HUES48 (cell line): ENCODE measurements around the gene GPR18.

ENCODE experiments used
- H3K27ac ChIP-seq: one replicate; pipeline ENCODE4 v1.7.0; 2013; ENCODE audit warnings: low read depth, low read length, inconsistent platforms
- H3K27me3 ChIP-seq: 2 replicates; pipeline ENCODE4 v1.6.1; 2013; ENCODE audit warnings: mild to moderate bottlenecking, low read length; ENCODE audit not compliant: control insufficient read depth, insufficient read depth
- H3K36me3 ChIP-seq: 2 replicates; pipeline ENCODE4 v1.6.1; 2013; ENCODE audit warnings: low read length; ENCODE audit not compliant: control insufficient read depth, insufficient read depth
- H3K4me1 ChIP-seq: 2 replicates; pipeline ENCODE4 v1.6.1; 2013; ENCODE audit warnings: mild to moderate bottlenecking, low read length; ENCODE audit not compliant: control insufficient read depth, insufficient read depth
- H3K4me3 ChIP-seq: 2 replicates; pipeline ENCODE4 v1.5.1; 2013; ENCODE audit warnings: mild to moderate bottlenecking, low read depth, low read length
- H3K9ac ChIP-seq: 2 replicates; pipeline ENCODE4 v1.6.1; 2013; ENCODE audit warnings: mild to moderate bottlenecking, low read depth, low read length, moderate library complexity
- H3K9me3 ChIP-seq: 2 replicates; pipeline ENCODE4 v1.6.1; 2013; ENCODE audit warnings: low read length; ENCODE audit not compliant: control insufficient read depth, insufficient read depth

Gene GPR18

DNA sequence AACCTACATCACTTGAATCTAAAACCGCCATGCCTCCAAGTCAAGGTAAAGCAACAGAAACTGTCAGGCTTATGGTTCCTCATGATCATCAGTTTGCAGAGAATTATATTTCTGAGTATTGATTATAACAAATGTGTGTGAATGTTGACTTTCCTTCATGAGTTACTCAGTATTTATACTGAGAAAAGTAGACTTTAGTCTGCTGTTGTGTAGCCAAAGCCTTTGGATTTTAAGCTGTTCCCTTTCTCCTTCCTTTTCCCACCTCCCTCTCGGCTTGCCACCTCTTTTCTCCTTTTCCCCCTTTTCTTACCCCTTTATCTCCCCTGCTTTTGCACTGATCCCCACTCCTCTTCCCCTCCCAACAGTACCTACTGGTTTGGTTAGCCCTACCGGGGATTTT lies 20.7 kb upstream of the GPR18 start:
- H3K9ac ChIP-seq: no peak overlapping the region
- no peak overlapping the region for H3K4me3 ChIP-seq
- H3K9me3 ChIP-seq: no peaks in the 10 kb centered on the region
- H3K36me3 ChIP-seq: 0 out of 2 replicates have a peak, but pooled peaks cover 4% of the 10 kb centered on the region
- H3K27ac ChIP-seq: no peak overlapping the region
- no peaks in the 10 kb centered on the region for H3K27me3 ChIP-seq
- peaks cover 10% of the 10 kb centered on the region for H3K4me1 ChIP-seq

GRCh38 chr13:99278200-99278599 lies 20.0 kb upstream of the GPR18 start:
- H3K4me1 ChIP-seq: peaks cover 10% of the 10 kb centered on the region
- 0 out of 2 replicates have a peak, but pooled peaks cover 4% of the 10 kb centered on the region for H3K36me3 ChIP-seq
- H3K27ac ChIP-seq: no peak overlapping the region
- no peak overlapping the region for H3K9ac ChIP-seq
- H3K9me3 ChIP-seq: no peaks in the 10 kb centered on the region
- H3K4me3 ChIP-seq: no peak overlapping the region
- no peaks in the 10 kb centered on the region for H3K27me3 ChIP-seq

DNA sequence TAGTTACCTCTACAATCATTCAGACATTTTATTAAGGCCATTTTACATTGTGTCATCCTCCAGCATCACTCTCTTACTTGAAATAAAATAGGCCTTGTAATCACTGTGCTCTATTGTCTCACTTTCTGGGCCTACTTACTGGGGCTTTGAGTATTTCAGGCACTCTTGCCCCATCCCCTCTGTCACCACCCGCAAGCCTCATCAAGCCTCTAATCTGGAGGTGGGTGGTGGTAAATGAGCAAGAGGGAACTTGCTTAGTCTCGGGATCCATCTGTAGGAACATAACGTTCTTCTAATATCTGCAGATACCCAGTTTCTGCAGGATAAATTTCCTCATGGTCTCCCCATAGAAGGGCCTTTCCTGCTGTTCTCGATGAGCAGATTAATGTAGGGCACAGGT lies 19.4 kb upstream of the GPR18 start:
- no peak overlapping the region for H3K4me3 ChIP-seq
- H3K9me3 ChIP-seq: no peaks in the 10 kb centered on the region
- H3K27ac ChIP-seq: no peak overlapping the region
- H3K27me3 ChIP-seq: no peaks in the 10 kb centered on the region
- H3K9ac ChIP-seq: no peak overlapping the region
- peaks cover 10% of the 10 kb centered on the region for H3K4me1 ChIP-seq
- H3K36me3 ChIP-seq: 0 out of 2 replicates have a peak, but pooled peaks cover 4% of the 10 kb centered on the region

GRCh38 chr13:99276706-99277105 lies 18.5 kb upstream of the GPR18 start:
- Histone ChIP-seq H3K4me1 (peaks cover 10% of the 10 kb centered on the region), H3K4me3 (no peak overlapping the region), H3K9ac (no peak overlapping the region), H3K36me3 (0 out of 2 replicates have a peak, but pooled peaks cover 4% of the 10 kb centered on the region), H3K9me3 (no peaks in the 10 kb centered on the region), H3K27ac (no peak overlapping the region), H3K27me3 (no peaks in the 10 kb centered on the region)

DNA sequence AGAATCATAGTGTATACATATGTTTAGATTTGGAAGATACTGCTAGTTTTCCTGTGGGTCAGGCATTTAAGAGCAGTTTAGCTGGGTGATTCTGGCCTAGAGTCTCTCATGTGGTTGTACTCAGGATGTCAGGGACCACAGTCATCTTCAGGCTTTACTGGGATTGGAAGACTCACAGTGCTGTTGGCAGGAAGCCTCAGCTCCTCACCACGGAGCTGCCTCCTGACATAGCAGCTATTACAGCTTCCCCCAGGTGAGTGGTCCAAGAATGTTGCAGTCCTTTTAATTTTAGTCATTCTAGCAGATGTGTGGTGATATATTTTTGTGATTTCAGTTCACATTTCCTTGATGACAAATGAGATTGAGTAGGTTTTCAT lies 16.9 kb upstream of the GPR18 start:
- no peak overlapping the region for H3K4me3 ChIP-seq
- peaks cover 10% of the 10 kb centered on the region for H3K4me1 ChIP-seq
- H3K9me3 ChIP-seq: no peaks in the 10 kb centered on the region
- no peaks in the 10 kb centered on the region for H3K27me3 ChIP-seq
- no peak overlapping the region for H3K27ac ChIP-seq
- H3K9ac ChIP-seq: no peak overlapping the region
- H3K36me3 ChIP-seq: 0 out of 2 replicates have a peak, but pooled peaks cover under 1% of the 10 kb centered on the region

DNA sequence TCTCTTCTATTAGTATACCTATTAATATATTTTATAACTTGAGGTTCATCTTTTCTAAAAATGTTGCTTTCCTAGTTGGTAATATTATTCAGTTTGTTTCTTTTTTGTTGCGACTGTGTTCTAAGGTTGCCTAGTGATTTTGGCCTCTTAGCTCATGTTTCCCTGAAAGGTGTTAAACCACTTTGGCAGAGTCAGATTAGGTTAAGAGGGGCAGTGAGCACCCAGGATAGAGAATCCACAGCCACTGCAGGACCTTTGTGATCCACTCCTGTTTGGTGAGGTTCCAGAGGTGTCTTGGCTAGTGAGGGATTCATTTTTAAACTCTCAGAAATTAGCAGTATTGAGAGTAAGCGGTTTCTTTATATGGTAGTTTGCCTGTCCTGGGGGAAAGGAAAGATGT lies 14.9 kb upstream of the GPR18 start:
- Histone ChIP-seq H3K4me1 (peaks cover 5% of the 10 kb centered on the region; the same call in 1 of the 2 replicates), H3K36me3 (no peaks in the 10 kb centered on the region), H3K9ac (no peak overlapping the region), H3K27ac (no peak overlapping the region), H3K9me3 (no peaks in the 10 kb centered on the region), H3K27me3 (no peaks in the 10 kb centered on the region), H3K4me3 (no peak overlapping the region)

GRCh38 chr13:99272481-99272880 lies 14.3 kb upstream of the GPR18 start:
- Histone ChIP-seq H3K9ac (no peak overlapping the region), H3K27me3 (no peaks in the 10 kb centered on the region), H3K4me3 (no peak overlapping the region), H3K9me3 (no peaks in the 10 kb centered on the region), H3K27ac (no peak overlapping the region), H3K36me3 (0 out of 2 replicates have a peak, but pooled peaks cover 5% of the 10 kb centered on the region), H3K4me1 (peaks cover 5% of the 10 kb centered on the region; the same call in 1 of the 2 replicates)

DNA sequence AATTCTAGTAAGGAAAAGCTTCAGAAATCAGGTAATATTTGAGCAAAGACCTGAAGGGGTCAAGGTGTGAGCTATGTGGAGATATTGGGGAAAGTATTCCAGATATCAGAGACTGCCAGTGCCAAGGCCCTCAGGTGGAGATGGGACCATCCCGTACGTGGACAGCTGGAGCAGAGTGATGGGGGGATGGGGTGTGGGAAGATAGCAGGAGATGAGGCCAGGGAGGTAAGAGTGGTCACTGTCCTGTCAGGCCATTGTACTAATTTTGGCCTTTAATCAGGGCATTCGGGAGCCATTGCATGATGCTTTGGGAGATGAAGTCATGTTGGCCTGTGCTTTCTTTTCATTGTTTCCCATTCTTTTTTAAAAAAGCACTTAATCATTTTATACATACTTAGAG lies 13.1 kb upstream of the GPR18 start:
- H3K9me3 ChIP-seq: no peaks in the 10 kb centered on the region
- H3K27me3 ChIP-seq: no peaks in the 10 kb centered on the region
- no peak overlapping the region for H3K4me3 ChIP-seq
- no peaks in the 10 kb centered on the region for H3K4me1 ChIP-seq
- H3K36me3 ChIP-seq: 0 out of 2 replicates have a peak, but pooled peaks cover 5% of the 10 kb centered on the region
- no peak overlapping the region for H3K27ac ChIP-seq
- no peak overlapping the region for H3K9ac ChIP-seq

DNA sequence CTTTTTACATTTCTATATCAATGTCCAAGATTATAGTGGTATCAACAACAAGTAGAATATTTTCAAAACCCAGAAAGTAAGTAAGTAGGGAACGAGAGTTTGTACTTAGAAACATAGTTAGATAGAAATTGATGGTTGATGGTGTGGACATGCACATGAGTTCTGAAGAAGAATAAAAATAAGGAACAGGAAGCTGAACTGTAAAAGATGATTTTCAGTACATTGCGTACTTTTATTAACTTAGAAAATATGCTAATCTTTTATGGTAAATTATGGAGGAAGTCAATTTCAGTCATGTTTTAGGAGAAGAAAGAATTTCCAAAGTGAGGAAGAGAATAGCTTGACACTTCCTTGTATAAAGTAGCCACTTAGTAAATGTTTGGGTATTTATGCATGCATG lies 12.3 kb upstream of the GPR18 start:
- Histone ChIP-seq H3K36me3 (0 out of 2 replicates have a peak, but pooled peaks cover 5% of the 10 kb centered on the region), H3K27me3 (no peaks in the 10 kb centered on the region), H3K9me3 (no peaks in the 10 kb centered on the region), H3K9ac (no peak overlapping the region), H3K4me3 (no peak overlapping the region), H3K4me1 (no peaks in the 10 kb centered on the region), H3K27ac (no peak overlapping the region)

GRCh38 chr13:99269627-99270241 lies 11.6 kb upstream of the GPR18 start:
- Histone ChIP-seq H3K9me3 (no peaks in the 10 kb centered on the region), H3K4me3 (no peak overlapping the region), H3K27me3 (no peaks in the 10 kb centered on the region), H3K9ac (no peak overlapping the region), H3K27ac (no peak overlapping the region), H3K36me3 (peaks cover 5% of the 10 kb centered on the region; the same call in 1 of the 2 replicates), H3K4me1 (0 out of 2 replicates have a peak, but pooled peaks cover under 1% of the 10 kb centered on the region)

GRCh38 chr13:99268822-99269221 lies 10.6 kb upstream of the GPR18 start:
- Histone ChIP-seq H3K27me3 (no peaks in the 10 kb centered on the region), H3K36me3 (peaks cover 8% of the 10 kb centered on the region; the same call in 1 of the 2 replicates), H3K9me3 (no peaks in the 10 kb centered on the region), H3K4me1 (peaks cover 5% of the 10 kb centered on the region; the same call in 1 of the 2 replicates), H3K4me3 (no peak overlapping the region), H3K9ac (no peak overlapping the region), H3K27ac (no peak overlapping the region)
